ENCODE measurements around the gene CACNB2. TPM values are rescaled to one million over a fixed set of nuclear protein-coding genes. Genes with fewer than 3 reads are reported as not detected.

CACNB2 gene
- total and polyA plus RNA-seq, 10 of the 15 experiments (the other 5 are each of a cell fraction or from before 2014, with no cell fraction given), result 0.62 to 8.1 (median 1.2) TPM

DNA sequence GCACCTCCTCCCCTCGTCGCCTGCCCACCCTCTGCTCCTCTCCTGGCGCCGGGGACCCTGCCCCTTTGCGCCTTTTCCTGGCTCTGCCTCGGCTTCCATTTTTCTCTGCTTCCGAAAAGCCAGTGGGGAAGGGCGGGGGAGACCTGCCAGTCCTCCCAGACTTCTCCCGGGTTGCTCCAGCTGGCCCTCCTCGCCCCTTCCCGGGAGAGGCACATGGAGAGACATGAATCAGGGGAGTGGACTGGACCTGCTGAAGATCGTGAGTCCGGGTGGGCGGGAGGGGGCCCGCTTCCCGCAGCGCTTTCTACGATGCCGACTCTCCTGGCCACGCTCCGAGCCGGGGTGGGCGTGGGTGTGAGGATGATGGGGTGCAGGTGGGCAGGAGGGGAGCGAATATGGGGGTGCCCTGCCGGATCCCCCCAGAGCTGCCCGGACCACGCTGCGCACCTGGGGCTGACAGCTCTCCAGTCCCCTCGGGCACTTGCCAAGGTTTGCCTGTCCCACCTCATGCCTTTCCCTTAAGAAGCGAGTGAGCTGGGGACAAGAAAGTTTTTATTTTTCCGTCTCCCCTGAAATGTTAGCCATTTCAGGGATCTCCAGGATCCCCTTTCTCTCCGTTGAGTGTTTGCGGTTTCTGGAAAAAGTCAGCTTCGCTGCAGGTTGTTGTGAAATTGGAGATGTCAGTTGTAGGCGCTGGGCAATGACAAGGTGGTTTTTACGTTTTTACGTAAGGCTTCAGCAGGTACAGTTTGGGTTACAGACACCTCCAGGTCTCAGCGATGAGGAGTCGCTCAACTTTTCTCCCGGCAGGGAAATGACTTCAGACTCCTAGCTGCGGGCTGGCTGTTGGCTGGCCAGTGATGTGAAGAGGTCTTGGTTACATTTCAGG, 977 bp downstream of the CACNB2 start (continued):
- TF ChIP-seq NKRF (conservative IDR thresholded peaks at IDR 0.05) (no peak), EED (IDR thresholded peaks at IDR 0.05; ENCODE audit: low read depth) (no peak), STAT3 (IDR thresholded peaks at IDR 0.05; ENCODE audit: low read depth, low read length) (no peak), LARP7 (IDR thresholded peaks at IDR 0.05) (no peak), BHLHE40 (IDR thresholded peaks at IDR 0.05; ENCODE audit: borderline replicate concordance in 1 of 2, low read depth in 2 of 2, low read length in 1 of 2) (no peak), MYB (IDR thresholded peaks at IDR 0.05; ENCODE audit: borderline replicate concordance, low read depth, low read length) (no peak), SMAD5 (IDR thresholded peaks at IDR 0.05; ENCODE audit: low read depth) (no peak)

GRCh38 chr10:18142151-18142550, 1.9 kb downstream of the CACNB2 start:
- Histone ChIP-seq H2AFZ (ENCODE audit: control insufficient read depth, low read depth, low read length) (no peak overlapping the region), H3K4me2 (ENCODE audit: control insufficient read depth, insufficient read depth) (no peak overlapping the region), H3K27me3 (replicated peaks in 1 of 2; ENCODE audit: control insufficient read depth in 2 of 2, insufficient read depth in 2 of 2, low read length in 1 of 2) (peaks cover 3 to 4% of the 10 kb centered on the region in 2 experiments; a peak in 2 of 4 replicates), H3K4me1 (ENCODE audit: control insufficient read depth, insufficient read depth, low read length) (no peaks in the 10 kb centered on the region), H3K9ac (ENCODE audit: control insufficient read depth, insufficient read depth, low read length) (no peak overlapping the region), H4K20me1 (ENCODE audit: control insufficient read depth, insufficient read depth) (no peaks in the 10 kb centered on the region), H3K4me3 (no peak overlapping the region), H3K27ac (ENCODE audit: control insufficient read depth, insufficient read depth) (no peak overlapping the region), H3K79me2 (ENCODE audit: control insufficient read depth, insufficient read depth, low read length) (no peaks in the 10 kb centered on the region), H3K9me3 (replicated peaks; ENCODE audit: control insufficient read depth, insufficient read depth, low read length) (no peaks in the 10 kb centered on the region), H3K36me3 (ENCODE audit: control insufficient read depth in 2 of 2, insufficient read depth in 2 of 2, low read length in 1 of 2) (no peaks in the 10 kb centered on the region)
- intact Hi-C loops (cut with micrococcal nuclease; ENCODE audit: unreplicated experiment) (no loop called here), in situ Hi-C loops (cut with MboI) (no loop called here)
- BruUV-seq (replicated peaks), result no TSS peak
- no peak for DNase-seq (ENCODE audit: low read depth, low spot score)
- CTCF ChIA-PET, result no interaction called here
- 7% methylated on average over 4 of the region's 4 CpGs for WGBS (ENCODE audit: insufficient coverage, insufficient replicate concordance, low lambda C conversion rate, missing lambda C conversion rate)
- POLR2A ChIA-PET, result no interaction called here
- FAIRE-seq, result no peak
- SMC1A ChIA-PET (ENCODE audit: uncharacterized antibody, unreplicated experiment), result interaction anchor here (0.6 kb wide), 1 partner anchor 45 kb away, joined by 3 read pairs; no protein-coding TSS in a partner anchor
- RAD21 ChIA-PET (ENCODE audit: unreplicated experiment), result no interaction called here
- ATAC-seq, result no peak
- TF ChIP-seq PAX8 (IDR thresholded peaks at IDR 0.05) (no peak), ATF2 (IDR thresholded peaks at IDR 0.05; ENCODE audit: low read length) (no peak), NFYB (IDR thresholded peaks at IDR 0.05; ENCODE audit: insufficient read depth, low read depth, low read length) (no peak), SUZ12 (IDR thresholded peaks at IDR 0.05; ENCODE audit: unreplicated experiment) (no peak)
- TF ChIP-seq, protein P1, sequence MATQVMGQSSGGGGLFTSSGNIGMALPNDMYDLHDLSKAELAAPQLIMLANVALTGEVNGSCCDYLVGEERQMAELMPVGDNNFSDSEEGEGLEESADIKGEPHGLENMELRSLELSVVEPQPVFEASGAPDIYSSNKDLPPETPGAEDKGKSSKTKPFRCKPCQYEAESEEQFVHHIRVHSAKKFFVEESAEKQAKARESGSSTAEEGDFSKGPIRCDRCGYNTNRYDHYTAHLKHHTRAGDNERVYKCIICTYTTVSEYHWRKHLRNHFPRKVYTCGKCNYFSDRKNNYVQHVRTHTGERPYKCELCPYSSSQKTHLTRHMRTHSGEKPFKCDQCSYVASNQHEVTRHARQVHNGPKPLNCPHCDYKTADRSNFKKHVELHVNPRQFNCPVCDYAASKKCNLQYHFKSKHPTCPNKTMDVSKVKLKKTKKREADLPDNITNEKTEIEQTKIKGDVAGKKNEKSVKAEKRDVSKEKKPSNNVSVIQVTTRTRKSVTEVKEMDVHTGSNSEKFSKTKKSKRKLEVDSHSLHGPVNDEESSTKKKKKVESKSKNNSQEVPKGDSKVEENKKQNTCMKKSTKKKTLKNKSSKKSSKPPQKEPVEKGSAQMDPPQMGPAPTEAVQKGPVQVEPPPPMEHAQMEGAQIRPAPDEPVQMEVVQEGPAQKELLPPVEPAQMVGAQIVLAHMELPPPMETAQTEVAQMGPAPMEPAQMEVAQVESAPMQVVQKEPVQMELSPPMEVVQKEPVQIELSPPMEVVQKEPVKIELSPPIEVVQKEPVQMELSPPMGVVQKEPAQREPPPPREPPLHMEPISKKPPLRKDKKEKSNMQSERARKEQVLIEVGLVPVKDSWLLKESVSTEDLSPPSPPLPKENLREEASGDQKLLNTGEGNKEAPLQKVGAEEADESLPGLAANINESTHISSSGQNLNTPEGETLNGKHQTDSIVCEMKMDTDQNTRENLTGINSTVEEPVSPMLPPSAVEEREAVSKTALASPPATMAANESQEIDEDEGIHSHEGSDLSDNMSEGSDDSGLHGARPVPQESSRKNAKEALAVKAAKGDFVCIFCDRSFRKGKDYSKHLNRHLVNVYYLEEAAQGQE (IDR thresholded peaks at IDR 0.05; ENCODE audit: low read depth, low read length), result no peak

Data from GM12878 (cell line).